Skeletal muscle tissue (tissue), 4 donors: ENCODE results near the gene RFNG. TPM values are rescaled to one million over a fixed set of nuclear protein-coding genes. Genes with fewer than 3 reads are reported as not detected.

ENCODE experiments used
- H3K27ac ChIP-seq: one replicate; pipeline ENCODE4 v1.7.0; 2013; ENCODE audit warnings: mild to moderate bottlenecking, low read depth, low read length, inconsistent platforms
- H3K27me3 ChIP-seq, 3 donors: one replicate each; pipeline ENCODE4 v1.7.0; 2013; ENCODE audit warnings: low read length in 3 of 3; ENCODE audit not compliant: control insufficient read depth in 3 of 3, insufficient read depth in 3 of 3
- H3K36me3 ChIP-seq, 3 donors: one replicate each; pipeline ENCODE4 v1.7.0; 2013; ENCODE audit warnings: low read length in 3 of 3; ENCODE audit not compliant: control insufficient read depth in 3 of 3, insufficient read depth in 3 of 3
- H3K4me1 ChIP-seq, 3 donors: one replicate each; pipeline ENCODE4 v1.7.0; 2013; ENCODE audit warnings: low read length in 3 of 3, mild to moderate bottlenecking in 3 of 3; ENCODE audit not compliant: control insufficient read depth in 3 of 3, insufficient read depth in 3 of 3
- H3K4me3 ChIP-seq, 3 donors: one replicate each; pipeline ENCODE4 v1.7.0; 2013; ENCODE audit warnings: low read length in 3 of 3
- H3K9ac ChIP-seq, 3 donors: one replicate each; pipeline ENCODE4 v1.7.0; 2013; ENCODE audit warnings: low read length in 3 of 3, mild to moderate bottlenecking in 3 of 3, moderate library complexity in 2 of 3, low read depth in 1 of 3
- H3K9me3 ChIP-seq, 3 donors: one replicate each; pipeline ENCODE4 v1.7.0; 2013; ENCODE audit warnings: low read length in 3 of 3; ENCODE audit not compliant: control insufficient read depth in 3 of 3
- total RNA-seq: library from RNA; depleted of rRNA; stranded (reverse); fragments of >200 nt; gene quantifications from one replicate; pipeline ENCODE4 v1.2.3, GENCODE V29; 2014
- donor health status: Osteomylitis.

The RFNG gene
- total RNA-seq, 1 donor from 2014 or later: 16.7 TPM

DNA sequence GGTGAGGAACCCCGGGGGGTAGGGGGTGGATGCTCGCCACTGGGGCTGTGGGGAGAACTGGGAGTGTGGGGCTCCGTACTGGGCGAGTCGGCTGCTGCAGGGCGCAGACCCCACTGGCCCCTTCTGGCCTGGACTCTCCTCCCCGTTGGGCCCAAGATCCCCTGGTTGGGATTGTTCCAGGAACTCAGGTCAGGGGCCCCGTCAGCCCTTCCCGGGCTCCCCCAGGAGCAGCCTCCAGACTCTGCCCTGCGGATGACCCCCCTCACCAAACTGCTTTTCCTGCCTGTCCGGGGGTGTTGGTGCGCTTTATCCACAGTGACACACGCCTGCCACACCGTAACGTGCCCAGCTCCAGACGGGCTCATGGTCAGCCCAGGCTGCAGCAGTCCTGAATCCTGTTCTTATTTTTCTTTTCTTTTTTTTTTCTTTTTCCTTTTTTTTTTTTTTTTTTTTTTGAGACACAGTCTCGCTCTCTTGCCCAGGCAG is 50.0 kb downstream of the RFNG start:
- Histone ChIP-seq H3K4me3 (peak overlapping the region in 1 of 3 donors; percentile 14), H3K27me3 (no peaks in the 10 kb centered on the region), H3K36me3 (peaks cover 4 to 5% (median 5%) of the 10 kb centered on the region in 3 donors), H3K4me1 (peaks cover 52 to 62% (median 59%) of the 10 kb centered on the region in 3 donors), H3K9me3 (no peaks in the 10 kb centered on the region), H3K27ac (no peak overlapping the region), H3K9ac (no peak overlapping the region)

GRCh38 chr17:82000803-82001570 is 50.6 kb downstream of the RFNG start:
- Histone ChIP-seq H3K27ac (no peak overlapping the region), H3K36me3 (peaks cover 5 to 9% (median 6%) of the 10 kb centered on the region in 3 donors), H3K9me3 (no peaks in the 10 kb centered on the region), H3K27me3 (no peaks in the 10 kb centered on the region), H3K4me3 (peak overlapping the region in 1 of 3 donors; percentile 14), H3K4me1 (peaks cover 48 to 56% (median 52%) of the 10 kb centered on the region in 3 donors), H3K9ac (peak overlapping the region in 2 of 3 donors; percentile 25 to 38)

DNA sequence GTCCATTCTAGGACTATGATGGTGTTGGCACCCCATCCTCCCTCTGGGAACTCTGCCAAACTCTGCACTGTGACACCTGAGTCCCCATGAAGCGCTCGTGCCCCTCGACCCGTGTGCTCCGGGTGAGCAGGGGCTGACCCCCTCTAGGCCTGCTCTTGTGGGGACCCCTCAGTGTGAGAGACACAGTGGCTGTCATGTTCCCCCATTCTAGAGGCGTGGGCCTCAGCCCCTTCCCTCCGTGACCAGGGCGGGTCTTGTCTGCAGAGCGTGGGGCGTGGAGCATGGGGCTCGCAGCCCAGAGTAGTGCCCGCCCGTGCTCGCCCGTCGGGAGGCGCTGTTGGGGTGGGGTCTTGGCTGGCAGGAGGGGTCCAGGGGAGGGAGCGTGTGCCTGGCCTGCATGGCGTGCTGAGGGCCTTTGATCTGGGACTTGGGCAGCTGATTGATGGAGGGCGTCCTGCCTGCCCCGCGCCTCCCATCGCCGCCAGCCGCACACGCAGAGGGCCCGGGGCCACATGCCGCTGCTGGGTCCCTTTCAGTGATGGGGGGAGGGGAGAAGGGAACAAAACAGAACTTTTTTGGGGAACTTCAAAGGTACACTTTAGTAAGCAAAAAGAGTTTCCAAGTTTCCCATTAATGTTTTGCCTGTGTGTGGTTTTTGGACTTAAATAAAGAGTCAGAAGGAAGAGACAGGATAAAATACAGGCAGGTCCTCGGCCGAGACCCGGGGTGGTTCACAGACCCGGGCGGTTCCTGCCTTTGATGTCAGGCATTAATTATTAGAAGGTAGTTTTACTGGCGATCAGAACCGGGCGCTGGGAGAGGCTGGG is 51.4 kb downstream of the RFNG start:
- no peaks in the 10 kb centered on the region for H3K9me3 ChIP-seq
- H3K9ac ChIP-seq: no peak overlapping the region
- no peak overlapping the region for H3K27ac ChIP-seq
- no peak overlapping the region for H3K4me3 ChIP-seq
- H3K4me1 ChIP-seq: peaks cover 40 to 53% (median 49%) of the 10 kb centered on the region in 3 donors
- H3K36me3 ChIP-seq: peaks cover 5 to 11% (median 9%) of the 10 kb centered on the region in 3 donors
- no peaks in the 10 kb centered on the region for H3K27me3 ChIP-seq

- Histone ChIP-seq H3K4me1 (peaks cover 40 to 51% (median 49%) of the 10 kb centered on the region in 3 donors), H3K9ac (no peak overlapping the region), H3K9me3 (no peaks in the 10 kb centered on the region), H3K27ac (no peak overlapping the region), H3K4me3 (no peak overlapping the region), H3K36me3 (peaks cover 5 to 11% (median 9%) of the 10 kb centered on the region in 3 donors), H3K27me3 (no peaks in the 10 kb centered on the region)
Observed at GRCh38 chr17:81999587-81999975, 52.0 kb downstream of the RFNG start.

GRCh38 chr17:81998691-81999438 is 52.7 kb downstream of the RFNG start:
- Histone ChIP-seq H3K4me3 (no peak overlapping the region), H3K4me1 (peaks cover 37 to 51% (median 46%) of the 10 kb centered on the region in 3 donors), H3K9me3 (no peaks in the 10 kb centered on the region), H3K27ac (no peak overlapping the region), H3K9ac (peak overlapping the region in 1 of 3 donors; percentile 16), H3K36me3 (peaks cover 5 to 11% (median 9%) of the 10 kb centered on the region in 3 donors), H3K27me3 (no peaks in the 10 kb centered on the region)

- Histone ChIP-seq H3K36me3 (peaks cover 5 to 14% (median 9%) of the 10 kb centered on the region in 3 donors), H3K27ac (no peak overlapping the region), H3K9me3 (no peaks in the 10 kb centered on the region), H3K4me1 (peaks cover 30 to 49% (median 44%) of the 10 kb centered on the region in 3 donors), H3K4me3 (no peak overlapping the region), H3K27me3 (no peaks in the 10 kb centered on the region), H3K9ac (no peak overlapping the region)
Observed at GRCh38 chr17:81998212-81998611, 53.4 kb downstream of the RFNG start.

Other genes starting within 250 kb of the RFNG start
- not detected for gene GCGR, start 247.7 kb downstream of the RFNG start, total RNA-seq
- 81.9 TPM for gene MCRIP1, start 218.5 kb downstream of the RFNG start, total RNA-seq
- gene PPP1R27, start 216.8 kb downstream of the RFNG start, total RNA-seq: 35.0 TPM
- 264 TPM for gene P4HB, start 191.3 kb downstream of the RFNG start, total RNA-seq
- gene ARHGDIA, start 180.5 kb downstream of the RFNG start, total RNA-seq: 43.3 TPM
- gene ALYREF, start 160.2 kb downstream of the RFNG start, total RNA-seq: 78.8 TPM
- gene ANAPC11, start 160.1 kb downstream of the RFNG start, total RNA-seq: 104 TPM
- 1.0 TPM for gene NPB, start 149.6 kb downstream of the RFNG start, total RNA-seq
- 10.4 TPM for gene PCYT2, start 140.4 kb downstream of the RFNG start, total RNA-seq
- 3.7 TPM for gene SIRT7, start 133.6 kb downstream of the RFNG start, total RNA-seq
- gene MAFG, start 124.1 kb downstream of the RFNG start, total RNA-seq: 8.9 TPM
- gene PYCR1, start 114.5 kb downstream of the RFNG start, total RNA-seq: 43.8 TPM
- 16.7 TPM for gene MYADML2, start 104.6 kb downstream of the RFNG start, total RNA-seq
- 0.52 TPM for gene NOTUM, start 90.6 kb downstream of the RFNG start, total RNA-seq
- 18.8 TPM for gene ASPSCR1, start 74.2 kb downstream of the RFNG start, total RNA-seq
- gene CENPX, start 28.9 kb downstream of the RFNG start, total RNA-seq: 20.9 TPM
- 7.8 TPM for gene LRRC45, start 28.5 kb downstream of the RFNG start, total RNA-seq
- gene RAC3, start 20.1 kb downstream of the RFNG start, total RNA-seq: 8.4 TPM
- 20.4 TPM for gene DCXR, start 14.1 kb downstream of the RFNG start, total RNA-seq
- gene GPS1, start 87 bp upstream of the RFNG start, total RNA-seq: 64.7 TPM
- 24.5 TPM for gene DUS1L, start 14.0 kb upstream of the RFNG start, total RNA-seq
- gene FASN, start 46.4 kb upstream of the RFNG start, total RNA-seq: 26.1 TPM
- 11.5 TPM for gene CCDC57, start 161.0 kb upstream of the RFNG start, total RNA-seq
- 13.0 TPM for gene SLC16A3, start 177.2 kb upstream of the RFNG start, total RNA-seq
- gene CSNK1D, start 221.9 kb upstream of the RFNG start, total RNA-seq: 21.4 TPM